ENCODE results near the gene DPH7. TPM values are rescaled to one million over a fixed set of nuclear protein-coding genes. Genes with fewer than 3 reads are reported as not detected.

DPH7 gene
- total and polyA plus RNA-seq, 2 of the 8 experiments (the other 6 are each of a cell fraction or from before 2014, with no cell fraction given), result 44.6 to 45.5 TPM

DNA sequence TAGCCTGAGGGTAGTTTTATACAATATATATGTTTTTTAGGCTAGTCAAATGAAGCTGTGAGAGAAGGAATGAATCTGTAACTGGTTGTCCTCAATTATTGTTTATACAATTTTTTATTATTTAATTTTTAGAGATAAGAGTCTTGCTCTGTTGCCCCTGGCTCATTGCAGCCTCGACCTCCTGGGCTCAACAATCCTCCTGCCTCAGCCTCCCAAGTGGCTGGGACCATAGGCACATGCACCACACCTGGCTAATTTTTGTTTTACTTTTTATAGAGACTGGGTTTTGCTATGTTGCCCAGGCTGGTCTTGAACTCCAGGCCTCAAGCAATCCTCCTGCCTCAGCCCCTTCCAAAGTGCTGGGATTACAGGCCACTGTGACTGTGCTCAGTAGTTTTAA, 24.4 kb downstream of the DPH7 start (continued):
- TF ChIP-seq, protein P1, sequence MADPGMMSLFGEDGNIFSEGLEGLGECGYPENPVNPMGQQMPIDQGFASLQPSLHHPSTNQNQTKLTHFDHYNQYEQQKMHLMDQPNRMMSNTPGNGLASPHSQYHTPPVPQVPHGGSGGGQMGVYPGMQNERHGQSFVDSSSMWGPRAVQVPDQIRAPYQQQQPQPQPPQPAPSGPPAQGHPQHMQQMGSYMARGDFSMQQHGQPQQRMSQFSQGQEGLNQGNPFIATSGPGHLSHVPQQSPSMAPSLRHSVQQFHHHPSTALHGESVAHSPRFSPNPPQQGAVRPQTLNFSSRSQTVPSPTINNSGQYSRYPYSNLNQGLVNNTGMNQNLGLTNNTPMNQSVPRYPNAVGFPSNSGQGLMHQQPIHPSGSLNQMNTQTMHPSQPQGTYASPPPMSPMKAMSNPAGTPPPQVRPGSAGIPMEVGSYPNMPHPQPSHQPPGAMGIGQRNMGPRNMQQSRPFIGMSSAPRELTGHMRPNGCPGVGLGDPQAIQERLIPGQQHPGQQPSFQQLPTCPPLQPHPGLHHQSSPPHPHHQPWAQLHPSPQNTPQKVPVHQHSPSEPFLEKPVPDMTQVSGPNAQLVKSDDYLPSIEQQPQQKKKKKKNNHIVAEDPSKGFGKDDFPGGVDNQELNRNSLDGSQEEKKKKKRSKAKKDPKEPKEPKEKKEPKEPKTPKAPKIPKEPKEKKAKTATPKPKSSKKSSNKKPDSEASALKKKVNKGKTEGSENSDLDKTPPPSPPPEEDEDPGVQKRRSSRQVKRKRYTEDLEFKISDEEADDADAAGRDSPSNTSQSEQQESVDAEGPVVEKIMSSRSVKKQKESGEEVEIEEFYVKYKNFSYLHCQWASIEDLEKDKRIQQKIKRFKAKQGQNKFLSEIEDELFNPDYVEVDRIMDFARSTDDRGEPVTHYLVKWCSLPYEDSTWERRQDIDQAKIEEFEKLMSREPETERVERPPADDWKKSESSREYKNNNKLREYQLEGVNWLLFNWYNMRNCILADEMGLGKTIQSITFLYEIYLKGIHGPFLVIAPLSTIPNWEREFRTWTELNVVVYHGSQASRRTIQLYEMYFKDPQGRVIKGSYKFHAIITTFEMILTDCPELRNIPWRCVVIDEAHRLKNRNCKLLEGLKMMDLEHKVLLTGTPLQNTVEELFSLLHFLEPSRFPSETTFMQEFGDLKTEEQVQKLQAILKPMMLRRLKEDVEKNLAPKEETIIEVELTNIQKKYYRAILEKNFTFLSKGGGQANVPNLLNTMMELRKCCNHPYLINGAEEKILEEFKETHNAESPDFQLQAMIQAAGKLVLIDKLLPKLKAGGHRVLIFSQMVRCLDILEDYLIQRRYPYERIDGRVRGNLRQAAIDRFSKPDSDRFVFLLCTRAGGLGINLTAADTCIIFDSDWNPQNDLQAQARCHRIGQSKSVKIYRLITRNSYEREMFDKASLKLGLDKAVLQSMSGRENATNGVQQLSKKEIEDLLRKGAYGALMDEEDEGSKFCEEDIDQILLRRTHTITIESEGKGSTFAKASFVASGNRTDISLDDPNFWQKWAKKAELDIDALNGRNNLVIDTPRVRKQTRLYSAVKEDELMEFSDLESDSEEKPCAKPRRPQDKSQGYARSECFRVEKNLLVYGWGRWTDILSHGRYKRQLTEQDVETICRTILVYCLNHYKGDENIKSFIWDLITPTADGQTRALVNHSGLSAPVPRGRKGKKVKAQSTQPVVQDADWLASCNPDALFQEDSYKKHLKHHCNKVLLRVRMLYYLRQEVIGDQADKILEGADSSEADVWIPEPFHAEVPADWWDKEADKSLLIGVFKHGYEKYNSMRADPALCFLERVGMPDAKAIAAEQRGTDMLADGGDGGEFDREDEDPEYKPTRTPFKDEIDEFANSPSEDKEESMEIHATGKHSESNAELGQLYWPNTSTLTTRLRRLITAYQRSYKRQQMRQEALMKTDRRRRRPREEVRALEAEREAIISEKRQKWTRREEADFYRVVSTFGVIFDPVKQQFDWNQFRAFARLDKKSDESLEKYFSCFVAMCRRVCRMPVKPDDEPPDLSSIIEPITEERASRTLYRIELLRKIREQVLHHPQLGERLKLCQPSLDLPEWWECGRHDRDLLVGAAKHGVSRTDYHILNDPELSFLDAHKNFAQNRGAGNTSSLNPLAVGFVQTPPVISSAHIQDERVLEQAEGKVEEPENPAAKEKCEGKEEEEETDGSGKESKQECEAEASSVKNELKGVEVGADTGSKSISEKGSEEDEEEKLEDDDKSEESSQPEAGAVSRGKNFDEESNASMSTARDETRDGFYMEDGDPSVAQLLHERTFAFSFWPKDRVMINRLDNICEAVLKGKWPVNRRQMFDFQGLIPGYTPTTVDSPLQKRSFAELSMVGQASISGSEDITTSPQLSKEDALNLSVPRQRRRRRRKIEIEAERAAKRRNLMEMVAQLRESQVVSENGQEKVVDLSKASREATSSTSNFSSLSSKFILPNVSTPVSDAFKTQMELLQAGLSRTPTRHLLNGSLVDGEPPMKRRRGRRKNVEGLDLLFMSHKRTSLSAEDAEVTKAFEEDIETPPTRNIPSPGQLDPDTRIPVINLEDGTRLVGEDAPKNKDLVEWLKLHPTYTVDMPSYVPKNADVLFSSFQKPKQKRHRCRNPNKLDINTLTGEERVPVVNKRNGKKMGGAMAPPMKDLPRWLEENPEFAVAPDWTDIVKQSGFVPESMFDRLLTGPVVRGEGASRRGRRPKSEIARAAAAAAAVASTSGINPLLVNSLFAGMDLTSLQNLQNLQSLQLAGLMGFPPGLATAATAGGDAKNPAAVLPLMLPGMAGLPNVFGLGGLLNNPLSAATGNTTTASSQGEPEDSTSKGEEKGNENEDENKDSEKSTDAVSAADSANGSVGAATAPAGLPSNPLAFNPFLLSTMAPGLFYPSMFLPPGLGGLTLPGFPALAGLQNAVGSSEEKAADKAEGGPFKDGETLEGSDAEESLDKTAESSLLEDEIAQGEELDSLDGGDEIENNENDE (IDR thresholded peaks at IDR 0.05; ENCODE audit: insufficient replicate concordance, low read length), result no peak
- no peak for TF ChIP-seq SP2 (IDR thresholded peaks at IDR 0.05; ENCODE audit: low read length)
- TF ChIP-seq CBX5 (IDR thresholded peaks at IDR 0.05; ENCODE audit: low read depth, low read length), result no peak
- TF ChIP-seq, protein P2, sequence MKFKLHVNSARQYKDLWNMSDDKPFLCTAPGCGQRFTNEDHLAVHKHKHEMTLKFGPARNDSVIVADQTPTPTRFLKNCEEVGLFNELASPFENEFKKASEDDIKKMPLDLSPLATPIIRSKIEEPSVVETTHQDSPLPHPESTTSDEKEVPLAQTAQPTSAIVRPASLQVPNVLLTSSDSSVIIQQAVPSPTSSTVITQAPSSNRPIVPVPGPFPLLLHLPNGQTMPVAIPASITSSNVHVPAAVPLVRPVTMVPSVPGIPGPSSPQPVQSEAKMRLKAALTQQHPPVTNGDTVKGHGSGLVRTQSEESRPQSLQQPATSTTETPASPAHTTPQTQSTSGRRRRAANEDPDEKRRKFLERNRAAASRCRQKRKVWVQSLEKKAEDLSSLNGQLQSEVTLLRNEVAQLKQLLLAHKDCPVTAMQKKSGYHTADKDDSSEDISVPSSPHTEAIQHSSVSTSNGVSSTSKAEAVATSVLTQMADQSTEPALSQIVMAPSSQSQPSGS (IDR thresholded peaks at IDR 0.05; ENCODE audit: low read length), result no peak
- no peak for TF ChIP-seq ASH2L (IDR thresholded peaks at IDR 0.05; ENCODE audit: low read length)
- TF ChIP-seq MAFK (IDR thresholded peaks at IDR 0.05; ENCODE audit: low read depth, low read length), result no peak
- no peak for TF ChIP-seq CHD1 (IDR thresholded peaks at IDR 0.05; ENCODE audit: low read depth, low read length)
- no peak for TF ChIP-seq GTF2F1 (IDR thresholded peaks at IDR 0.05; ENCODE audit: borderline replicate concordance, low read depth, low read length)
- TF ChIP-seq, protein P3, sequence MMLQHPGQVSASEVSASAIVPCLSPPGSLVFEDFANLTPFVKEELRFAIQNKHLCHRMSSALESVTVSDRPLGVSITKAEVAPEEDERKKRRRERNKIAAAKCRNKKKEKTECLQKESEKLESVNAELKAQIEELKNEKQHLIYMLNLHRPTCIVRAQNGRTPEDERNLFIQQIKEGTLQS (IDR thresholded peaks at IDR 0.05; ENCODE audit: insufficient read depth, low read depth, low read length), result no peak
- TF ChIP-seq SP4 (IDR thresholded peaks at IDR 0.05; ENCODE audit: low read length), result no peak
- no peak for TF ChIP-seq BACH1 (IDR thresholded peaks at IDR 0.05; ENCODE audit: low read length)
